Mucosa of gallbladder (tissue), 1 donor: Measurements from ENCODE around the gene GSDMA. TPM values are rescaled to one million over a fixed set of nuclear protein-coding genes. Genes with fewer than 3 reads are reported as not detected.
"Not testable (repeated sequence)": the region's sequence is repeated elsewhere in the genome, so short reads cannot be mapped to it uniquely, and the experiment has no call there.

Experiments
- DNase-seq: peaks from one replicate; pipeline ENCODE4 v3.0.0-alpha.2; 2020; ENCODE audit warnings: low spot score
- total RNA-seq: library from RNA; stranded (reverse); gene quantifications from one replicate; pipeline ENCODE4 v1.2.1, GENCODE V29; 2021
- donor health status: DM: no; HTN: no; CAD: no.

GSDMA gene
- total RNA-seq, 1 donor from 2014 or later = not detected

DNA sequence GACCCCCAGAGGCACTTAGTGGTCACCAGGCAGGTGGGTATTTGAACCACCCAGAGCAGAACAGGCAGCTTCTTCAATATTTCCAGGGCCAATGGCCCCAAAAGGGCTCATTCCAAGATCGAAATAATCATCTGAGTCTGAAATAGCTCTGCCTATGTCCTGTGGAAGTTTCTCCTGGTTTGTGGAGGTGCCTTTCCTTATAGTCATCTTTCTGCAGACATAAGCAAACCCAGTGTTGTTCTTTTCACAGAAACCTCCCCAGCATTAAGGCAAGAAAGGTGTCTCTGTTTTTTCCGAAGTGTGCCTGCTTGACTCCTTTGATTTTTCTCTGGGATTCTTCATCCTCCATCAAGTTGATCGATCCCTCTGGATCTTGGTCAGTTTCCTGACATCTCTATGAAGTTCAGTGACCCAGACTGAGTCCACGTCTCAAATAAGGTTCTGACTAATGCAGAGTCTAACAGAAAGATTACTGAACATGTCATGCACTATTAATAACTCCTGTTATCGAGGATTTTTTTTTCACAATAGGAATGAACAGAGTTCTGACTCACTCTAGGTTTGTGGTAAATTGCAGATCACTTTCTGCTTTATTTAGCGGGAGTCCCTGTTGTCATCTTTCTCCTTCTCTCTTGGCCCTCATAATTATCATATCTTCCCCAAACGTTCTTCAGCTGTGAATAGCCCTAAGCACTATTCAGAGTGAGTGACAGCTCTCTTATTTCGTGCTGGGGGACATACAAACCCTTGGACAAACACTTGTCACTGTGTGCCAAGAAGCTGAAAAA is 33.8 kb upstream of the GSDMA start:
- no peak for DNase-seq

DNA sequence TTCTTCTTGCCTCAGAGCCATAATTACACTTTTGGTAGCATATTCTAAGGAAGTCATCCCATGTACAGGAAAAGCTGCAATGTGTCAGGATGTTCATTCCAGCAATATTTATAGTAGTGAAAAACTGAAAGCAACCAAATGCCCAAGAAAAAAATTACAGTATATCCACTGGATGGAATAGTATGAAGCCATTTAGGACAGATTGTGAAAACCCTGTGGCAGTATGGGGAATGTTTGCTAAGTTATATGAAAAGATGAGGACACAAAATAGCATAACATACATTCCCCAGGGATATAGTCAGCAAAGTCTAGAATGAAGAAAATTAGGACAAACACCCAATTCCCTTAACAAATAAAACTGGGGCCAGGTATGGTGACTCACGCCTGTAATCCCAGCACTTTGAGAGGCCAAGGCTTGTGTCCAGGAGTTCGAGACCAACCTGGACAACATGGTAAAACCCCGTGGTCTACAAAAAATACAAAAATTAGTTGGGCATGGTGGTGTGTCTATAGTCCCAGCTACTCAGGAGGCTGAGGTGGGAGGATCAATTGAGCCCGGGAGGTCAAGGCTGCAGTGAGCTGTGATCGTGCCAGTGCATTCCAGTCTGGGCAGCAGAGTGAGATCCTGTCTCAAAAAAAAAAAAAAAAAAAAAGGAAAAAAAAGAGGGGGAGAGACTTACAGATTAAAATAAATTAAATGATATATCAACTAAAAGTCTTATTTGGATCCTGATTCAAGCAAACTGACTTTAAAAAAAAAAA is 33.0 kb upstream of the GSDMA start:
- no peak for DNase-seq

DNA sequence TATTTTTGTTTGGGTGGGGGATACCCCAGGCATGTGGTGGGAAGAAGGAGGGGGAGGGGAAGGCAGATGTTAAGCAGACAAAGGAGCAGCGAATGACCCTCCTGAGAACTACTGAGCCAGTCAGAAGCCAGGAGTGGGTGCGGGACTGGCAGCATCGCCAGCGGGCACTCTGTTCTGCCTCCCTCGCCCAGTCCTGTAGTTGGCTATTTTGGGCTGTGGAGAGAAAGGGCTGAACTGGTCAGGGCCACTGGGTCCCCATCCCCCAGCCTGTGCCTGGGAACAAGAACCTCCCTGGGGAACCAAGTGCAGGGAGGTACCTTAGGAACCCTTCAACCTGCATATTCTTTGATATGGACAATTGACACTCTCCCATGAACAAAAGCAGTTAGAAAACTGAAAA is 28.9 kb upstream of the GSDMA start:
- DNase-seq = no peak

DNA sequence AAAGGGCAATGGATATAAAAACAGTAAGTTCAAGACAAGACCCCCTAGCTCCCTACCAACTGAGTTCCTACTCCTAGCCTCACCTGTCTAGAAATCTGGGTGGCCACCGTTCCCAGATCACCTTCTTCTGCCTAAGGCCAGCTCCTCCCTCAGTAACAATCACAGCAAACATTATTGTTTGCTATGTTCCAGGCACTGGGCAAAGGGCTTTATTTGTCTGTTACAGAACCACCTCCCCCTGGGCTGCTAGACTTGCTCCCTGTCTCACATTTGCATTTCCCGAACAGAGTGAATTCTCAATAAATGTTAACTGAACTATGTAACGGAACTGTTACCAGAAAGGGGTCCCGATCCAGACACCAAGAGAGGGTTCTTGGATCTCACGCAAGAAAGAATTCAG is 28.5 kb upstream of the GSDMA start:
- no peak for DNase-seq

- DNase-seq = no peak
These were observed 26.9 kb upstream of the GSDMA start for GRCh38 chr17:39935909-39936308.

- DNase-seq = no peak
These were observed 25.4 kb upstream of the GSDMA start for GRCh38 chr17:39937447-39937846.

DNA sequence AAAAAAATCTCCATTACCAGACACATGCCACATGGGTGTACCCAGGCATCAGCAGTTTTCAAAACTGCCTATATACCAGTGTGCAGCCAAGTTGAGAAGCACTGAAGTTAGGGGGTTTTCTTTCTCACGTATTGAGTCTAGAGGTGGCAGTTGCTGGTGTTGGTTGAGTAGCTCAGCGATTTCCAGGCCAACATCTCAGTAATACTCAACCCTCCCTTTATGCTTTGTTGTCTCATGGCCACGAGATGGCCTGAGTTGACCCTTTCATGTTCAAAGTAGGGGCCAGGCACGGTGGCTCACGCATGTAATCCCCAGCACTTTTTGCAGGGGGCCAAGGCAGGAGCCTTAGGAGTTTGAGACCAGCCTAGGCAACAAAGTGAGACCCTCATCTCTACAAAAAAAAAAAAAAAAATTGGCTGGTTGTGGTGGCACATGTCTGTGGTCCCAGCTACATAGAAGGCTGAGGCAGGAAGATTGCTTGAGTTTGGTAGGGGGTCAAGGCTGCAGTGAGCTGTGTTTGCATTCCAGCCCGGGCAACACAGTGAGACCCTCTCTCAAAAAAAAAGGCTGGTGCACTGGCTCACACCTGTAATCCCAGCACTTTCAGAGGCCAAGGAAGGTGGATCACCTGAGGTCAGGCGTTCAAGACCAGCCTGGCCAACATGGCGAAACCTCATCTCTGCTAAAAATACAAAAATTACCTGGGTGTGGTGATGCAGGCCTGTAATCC is 24.5 kb upstream of the GSDMA start:
- no peak for DNase-seq

- DNase-seq = no peak
These were observed 23.7 kb upstream of the GSDMA start for GRCh38 chr17:39939106-39939505.

GRCh38 chr17:39939588-39940419 is 23.0 kb upstream of the GSDMA start:
- no peak for DNase-seq

DNA sequence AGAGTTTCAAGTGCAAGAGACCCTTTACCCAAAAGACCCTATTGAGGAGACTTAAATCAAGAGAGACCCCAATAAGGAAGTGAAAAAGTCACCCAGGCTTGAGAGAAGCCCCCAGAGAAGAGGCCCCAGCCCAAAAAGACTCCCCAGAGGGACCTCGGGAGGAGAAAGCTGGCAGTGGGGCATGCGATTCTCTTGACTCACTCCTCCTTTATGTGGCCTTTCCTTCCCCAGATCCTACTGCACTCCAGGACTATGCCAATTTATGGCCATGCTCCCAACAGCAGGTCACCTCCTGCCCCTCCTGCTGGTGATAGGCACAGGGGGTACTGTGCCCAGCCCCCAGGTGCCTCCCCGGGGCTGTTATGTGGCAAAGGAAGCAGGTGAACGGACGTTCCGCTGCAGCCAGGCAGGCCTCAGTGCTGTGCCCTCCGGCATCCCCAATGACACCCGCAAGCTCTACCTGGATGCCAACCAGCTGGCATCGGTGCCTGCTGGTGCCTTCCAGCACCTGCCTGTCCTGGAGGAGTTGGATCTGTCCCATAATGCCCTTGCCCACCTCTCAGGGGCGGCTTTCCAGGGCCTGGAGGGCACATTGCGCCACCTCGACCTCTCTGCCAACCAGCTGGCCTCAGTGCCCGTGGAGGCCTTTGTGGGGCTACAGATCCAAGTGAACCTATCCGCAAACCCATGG is 19.0 kb upstream of the GSDMA start:
- no peak for DNase-seq

DNA sequence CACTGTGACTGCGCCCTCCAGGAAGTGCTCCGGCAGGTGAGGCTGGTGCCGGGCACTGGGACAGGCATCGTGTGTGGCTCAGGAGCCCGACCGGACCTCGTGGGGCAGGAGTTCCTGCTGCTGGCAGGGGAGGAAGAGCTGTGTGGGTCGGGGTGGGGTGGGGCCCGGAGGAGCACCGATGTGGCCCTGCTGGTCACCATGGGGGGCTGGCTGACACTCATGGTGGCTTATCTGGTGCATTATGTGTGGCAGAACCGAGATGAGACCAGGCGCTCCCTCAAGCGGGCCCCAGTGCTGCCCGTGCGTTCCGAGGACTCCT is 18.5 kb upstream of the GSDMA start:
- no peak for DNase-seq

DNA sequence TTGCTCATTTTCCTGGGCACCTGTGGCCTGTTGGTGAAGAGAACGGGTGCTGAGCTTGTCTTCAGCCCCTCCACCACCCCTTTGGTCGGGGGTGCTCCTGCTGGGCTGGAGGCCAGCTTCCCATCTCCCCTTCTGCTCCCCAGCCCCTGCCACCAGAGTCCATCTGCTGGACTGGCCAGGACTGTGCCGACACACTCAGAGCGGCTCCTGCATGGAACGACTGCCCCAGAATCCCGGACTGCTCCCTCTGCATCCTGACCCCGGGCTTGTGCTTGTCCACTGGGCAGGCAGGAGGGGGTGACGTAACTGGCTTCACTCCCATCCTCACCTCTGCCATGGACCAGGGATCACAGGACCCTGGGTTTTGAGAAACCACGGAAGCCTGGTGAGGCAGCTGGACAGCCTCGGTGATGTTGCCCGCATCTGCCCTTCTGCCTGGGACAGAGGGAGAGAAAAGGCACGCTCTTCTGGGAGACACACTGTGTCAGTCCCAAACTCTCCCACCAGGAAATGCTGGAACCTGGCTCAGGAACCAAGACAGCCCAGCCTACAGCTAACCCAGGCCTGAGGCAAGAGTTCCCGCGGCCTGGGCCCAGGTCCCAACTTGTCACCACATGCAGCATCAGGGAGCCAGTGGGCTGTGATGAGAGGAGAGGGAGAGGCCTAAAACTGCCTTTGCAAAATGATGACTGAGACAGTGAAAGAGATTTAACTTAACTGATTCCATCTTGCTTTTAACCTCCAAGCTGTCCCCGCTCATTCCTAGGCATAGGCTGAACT is 16.1 kb upstream of the GSDMA start:
- DNase-seq = no peak

DNA sequence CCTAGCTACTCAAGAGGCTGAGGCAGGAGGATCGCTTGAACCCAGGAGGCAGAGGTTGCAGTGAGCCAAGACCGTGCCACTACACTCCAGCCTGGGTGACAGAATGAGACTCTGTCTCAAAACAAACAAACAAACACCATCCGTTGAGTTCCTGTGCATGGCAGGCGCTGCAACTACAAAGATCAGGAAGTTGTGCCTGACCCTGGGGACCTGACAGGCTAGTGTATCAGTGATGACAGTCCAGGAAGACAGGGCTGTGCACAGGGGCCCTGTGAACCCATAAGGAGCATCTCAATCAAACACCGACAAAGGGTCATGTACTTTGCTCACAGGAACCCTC is 14.3 kb upstream of the GSDMA start:
- not testable (repeated sequence) for DNase-seq

DNA sequence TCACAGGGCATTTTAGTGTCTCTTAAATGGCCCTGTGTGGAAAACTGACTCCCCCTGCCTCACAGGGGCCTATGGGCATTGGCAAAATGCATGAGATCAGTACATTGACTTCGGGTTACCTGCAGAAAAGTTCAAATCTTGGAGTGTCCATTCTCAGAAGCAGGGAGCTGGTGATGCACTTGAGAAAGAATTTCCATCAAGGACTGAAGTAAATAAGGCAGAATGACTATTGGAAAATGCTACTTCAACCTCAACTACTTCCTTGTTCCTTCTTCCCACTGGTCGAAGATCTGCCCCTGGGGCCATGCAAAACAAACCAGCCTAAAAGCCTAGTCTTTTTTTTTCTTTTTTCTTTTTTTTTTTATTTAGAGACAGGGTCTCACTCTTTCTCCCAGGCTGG is 13.8 kb upstream of the GSDMA start:
- DNase-seq = no peak

DNA sequence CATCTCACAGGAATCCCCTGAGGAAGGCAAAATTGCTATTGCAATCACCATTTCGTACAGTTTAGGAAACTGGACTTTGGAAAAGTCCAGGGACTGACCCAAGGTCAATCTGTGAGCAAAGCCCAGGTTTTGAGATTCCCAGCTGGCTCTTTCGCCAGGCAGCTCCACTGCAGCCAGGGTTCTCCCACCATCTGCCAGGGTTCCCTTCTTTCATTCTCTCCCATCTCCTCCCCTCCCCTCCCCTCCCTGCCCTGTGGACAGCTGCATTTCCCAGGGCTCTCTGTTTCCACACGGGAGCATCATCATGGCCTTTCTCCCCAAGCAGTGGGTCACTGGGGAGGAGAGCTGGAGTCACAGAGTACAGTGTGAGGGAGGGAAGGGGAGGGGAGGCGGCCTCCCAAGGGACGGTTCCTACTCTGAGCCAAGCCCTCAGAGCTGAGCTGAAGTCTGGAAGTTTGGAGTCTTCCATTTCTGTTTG is 11.9 kb upstream of the GSDMA start:
- DNase-seq = no peak

- DNase-seq = no peak
These were observed 10.7 kb upstream of the GSDMA start for GRCh38 chr17:39951924-39952679.

- DNase-seq = peak; percentile 97
These were observed 9.9 kb upstream of the GSDMA start for GRCh38 chr17:39952680-39953470.

GRCh38 chr17:39953471-39953888 is 9.3 kb upstream of the GSDMA start:
- no peak for DNase-seq

DNA sequence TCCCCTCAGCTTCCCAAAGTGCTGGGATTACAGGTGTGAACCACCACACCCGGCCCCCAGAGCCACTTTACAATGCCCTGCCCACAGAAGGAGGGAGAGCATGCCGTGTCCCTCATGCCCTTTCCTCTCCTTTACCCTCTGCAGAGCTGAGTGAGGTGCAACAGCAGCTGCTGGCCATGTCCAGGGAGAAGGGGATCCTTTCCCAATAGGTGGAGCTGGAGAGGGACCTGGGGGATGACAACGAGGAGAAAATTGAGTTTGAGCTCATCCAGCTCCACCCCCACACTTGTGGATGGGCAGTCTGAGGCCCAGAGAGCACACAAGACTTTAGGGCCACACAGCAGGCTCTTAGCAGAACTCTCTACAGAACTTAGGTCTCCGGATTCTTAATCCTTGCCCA is 7.9 kb upstream of the GSDMA start:
- no peak for DNase-seq
